ENCODE measurements around the gene SSRP1. TPM values are rescaled to one million over a fixed set of nuclear protein-coding genes. Genes with fewer than 3 reads are reported as not detected.
A peak's percentile ranks its signal among the peaks of the same experiment; 100 is the strongest.

Gene SSRP1
- total RNA-seq, 1 donor from 2014 or later, result 79.5 TPM

- Mint-ChIP-seq H3K9me3 (ENCODE audit: unreplicated experiment) (peaks cover 14% of the 10 kb centered on the region), H3K36me3 (ENCODE audit: low read depth, unreplicated experiment) (no peaks in the 10 kb centered on the region), H3K4me3 (ENCODE audit: unreplicated experiment) (no peak overlapping the region), H3K27me3 (ENCODE audit: low read depth, unreplicated experiment) (no peaks in the 10 kb centered on the region), H3K27ac (ENCODE audit: unreplicated experiment) (peak overlapping the region; percentile 97), H3K4me1 (ENCODE audit: low read depth, unreplicated experiment) (peaks cover 14% of the 10 kb centered on the region)
- Histone ChIP-seq H2AFZ (ENCODE audit: low read depth, low read length) (no peak overlapping the region), H3K27ac (ENCODE audit: low read depth, low read length) (no peak overlapping the region), H3K9ac (ENCODE audit: low read length) (peak overlapping the region; percentile 58), H3K36me3 (ENCODE audit: insufficient read depth, low read length) (no peaks in the 10 kb centered on the region), H3K9me3 (ENCODE audit: insufficient read depth, low read depth, low read length) (peaks cover 6% of the 10 kb centered on the region), H3K4me2 (ENCODE audit: low read length) (peak overlapping the region; percentile 84), H3K79me2 (ENCODE audit: insufficient read depth, low read length) (no peaks in the 10 kb centered on the region), H3K27me3 (ENCODE audit: insufficient read depth, low read length) (no peaks in the 10 kb centered on the region), H3K4me3 (ENCODE audit: insufficient read depth, low read depth, low read length) (no peak overlapping the region), H3K4me1 (ENCODE audit: insufficient read depth, low read length) (peaks cover 4% of the 10 kb centered on the region), H4K20me1 (ENCODE audit: insufficient read depth, low read length) (no peaks in the 10 kb centered on the region)
- FAIRE-seq (no peak), DNase-seq (ENCODE audit: low read depth) (no peak)
- TF ChIP-seq EZH2 (IDR thresholded peaks at IDR 0.05; ENCODE audit: insufficient read depth, low read length) (no peak), CTCF (IDR thresholded peaks at IDR 0.05; ENCODE audit: insufficient read depth, low read depth, low read length) (no peak)
These were observed 58.6 kb downstream of the SSRP1 start for GRCh38 chr11:57276971-57277675.

- H3K4me3 Mint-ChIP-seq (ENCODE audit: unreplicated experiment), result no peak overlapping the region
These were observed 59.3 kb downstream of the SSRP1 start for GRCh38 chr11:57276169-57276970.

More at GRCh38 chr11:57276169-57276970, 59.3 kb downstream of the SSRP1 start:
- Histone ChIP-seq H3K9ac (ENCODE audit: low read length) (no peak overlapping the region), H3K4me1 (ENCODE audit: insufficient read depth, low read length) (peaks cover 4% of the 10 kb centered on the region), H3K27ac (ENCODE audit: low read depth, low read length) (no peak overlapping the region), H3K79me2 (ENCODE audit: insufficient read depth, low read length) (no peaks in the 10 kb centered on the region), H4K20me1 (ENCODE audit: insufficient read depth, low read length) (no peaks in the 10 kb centered on the region), H3K36me3 (ENCODE audit: insufficient read depth, low read length) (no peaks in the 10 kb centered on the region), H3K27me3 (ENCODE audit: insufficient read depth, low read length) (no peaks in the 10 kb centered on the region), H3K4me2 (ENCODE audit: low read length) (no peak overlapping the region), H3K9me3 (ENCODE audit: insufficient read depth, low read depth, low read length) (peaks cover 6% of the 10 kb centered on the region), H3K4me3 (ENCODE audit: insufficient read depth, low read depth, low read length) (no peak overlapping the region), H2AFZ (ENCODE audit: low read depth, low read length) (no peak overlapping the region)
- TF ChIP-seq EZH2 (IDR thresholded peaks at IDR 0.05; ENCODE audit: insufficient read depth, low read length) (no peak), CTCF (IDR thresholded peaks at IDR 0.05; ENCODE audit: insufficient read depth, low read depth, low read length) (no peak)
- no peak for DNase-seq (ENCODE audit: low read depth)
- Mint-ChIP-seq H3K27ac (ENCODE audit: unreplicated experiment) (no peak overlapping the region), H3K9me3 (ENCODE audit: unreplicated experiment) (peaks cover 9% of the 10 kb centered on the region), H3K36me3 (ENCODE audit: low read depth, unreplicated experiment) (no peaks in the 10 kb centered on the region), H3K27me3 (ENCODE audit: low read depth, unreplicated experiment) (no peaks in the 10 kb centered on the region), H3K4me1 (ENCODE audit: low read depth, unreplicated experiment) (peaks cover 14% of the 10 kb centered on the region)
- FAIRE-seq, result no peak

Other genes starting within 250 kb of the SSRP1 start
- gene LRRC55, start 153.9 kb downstream of the SSRP1 start, total RNA-seq, result not detected in 2 replicates
- 0.07 TPM in 1 of 2 replicates, not detected in the other for gene APLNR, start 98.6 kb downstream of the SSRP1 start, total RNA-seq
- gene TNKS1BP1, start 10.9 kb downstream of the SSRP1 start, total RNA-seq, result 149 and 161 TPM in 2 replicates
- gene P2RX3, start 2.5 kb upstream of the SSRP1 start, total RNA-seq, result not detected in 2 replicates
- gene PRG3, start 45.3 kb upstream of the SSRP1 start, total RNA-seq, result not detected in 2 replicates
- not detected in 2 replicates for gene PRG2, start 54.8 kb upstream of the SSRP1 start, total RNA-seq
- 13.3 and 16.4 TPM in 2 replicates for gene SLC43A3, start 91.2 kb upstream of the SSRP1 start, total RNA-seq
- 0.50 and 0.65 TPM in 2 replicates for gene RTN4RL2, start 124.6 kb upstream of the SSRP1 start, total RNA-seq
- 3.5 and 4.5 TPM in 2 replicates for gene SLC43A1, start 179.8 kb upstream of the SSRP1 start, total RNA-seq
- 56.1 and 60.3 TPM in 2 replicates for gene TIMM10, start 194.9 kb upstream of the SSRP1 start, total RNA-seq
- gene SMTNL1, start 201.7 kb upstream of the SSRP1 start, total RNA-seq, result not detected in 2 replicates
- gene UBE2L6, start 231.8 kb upstream of the SSRP1 start, total RNA-seq, result 159 and 182 TPM in 2 replicates